ENCODE data around the gene OR4N5. TPM values are rescaled to one million over a fixed set of nuclear protein-coding genes. Genes with fewer than 3 reads are reported as not detected.

The OR4N5 gene
- total and polyA plus RNA-seq, 2 of the 8 experiments (the other 6 are each of a cell fraction or from before 2014, with no cell fraction given) = not detected

DNA sequence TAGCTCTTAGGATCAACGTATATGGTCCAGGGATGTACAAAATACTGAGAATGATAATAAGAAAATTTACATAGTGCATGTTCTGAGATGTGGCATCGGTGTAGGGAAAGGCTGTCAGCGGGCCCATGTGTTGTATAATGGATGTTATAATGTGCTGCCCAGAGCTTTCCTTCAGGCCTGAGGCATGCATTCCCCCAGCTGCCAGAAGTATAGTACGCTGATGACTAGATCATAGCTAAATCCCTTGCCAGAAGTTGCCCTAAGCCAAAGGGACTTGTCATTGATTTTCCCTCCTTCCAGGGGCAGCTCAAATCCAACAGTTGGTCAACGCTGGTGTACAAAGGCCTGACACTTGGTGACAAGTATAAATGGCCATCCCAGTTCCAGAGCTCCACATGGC, 45.6 kb downstream of the OR4N5 start:
- peaks cover 60 to 65% of the 10 kb centered on the region in 2 experiments for H3K9me3 ChIP-seq (ENCODE audit: insufficient read depth in 2 of 2, low read depth in 1 of 2, low read length in 1 of 2)
- H2AFZ ChIP-seq (ENCODE audit: low read length) = no peak overlapping the region
- H3K4me3 ChIP-seq (ENCODE audit: extremely low read depth in 1 of 4, insufficient read depth in 2 of 4, low read depth in 3 of 4, low read length in 4 of 4) = no peak overlapping the region
- H2BK120ac ChIP-seq (replicated peaks; ENCODE audit: low read depth, low read length) = no peak overlapping the region
- H2AK5ac ChIP-seq (ENCODE audit: low read depth, low read length) = no peak overlapping the region
- no peak overlapping the region for H4K91ac ChIP-seq (replicated peaks; ENCODE audit: insufficient read length, low read length)
- H3K9ac ChIP-seq (replicated peaks in 1 of 4; ENCODE audit: extremely low read depth in 1 of 4, low read depth in 3 of 4, low read length in 3 of 4) = no peak overlapping the region
- WGBS, 2 experiments (ENCODE audit: extremely low coverage in 1 of 2, insufficient coverage in 1 of 2, insufficient read length in 1 of 2, insufficient replicate concordance in 2 of 2, low coverage in 1 of 2, low lambda C conversion rate in 2 of 2, missing lambda C conversion rate in 1 of 2) = 58% methylated on average over 5 of the region's 5 CpGs; no CpG with 5 or more reads in 1 of the 2 experiments
- CTCF ChIA-PET (ENCODE audit: partially characterized antibody) = no interaction called here
- H4K5ac ChIP-seq (ENCODE audit: insufficient read length, low read depth, low read length) = no peak overlapping the region
- DNase-seq (ENCODE audit: low read depth in 1 of 2, low spot score in 2 of 2) (no peak), FAIRE-seq (no peak)
- H3K18ac ChIP-seq (ENCODE audit: extremely low read depth, low read length) = no peak overlapping the region
- no peaks in the 10 kb centered on the region for H3K27me3 ChIP-seq (replicated peaks in 1 of 4; ENCODE audit: control insufficient read depth in 3 of 4, extremely low read depth in 1 of 4, insufficient read depth in 3 of 4, low read length in 3 of 4)
- H3K4me2 ChIP-seq (ENCODE audit: insufficient read depth in 1 of 2, low read depth in 2 of 2, low read length in 2 of 2) = no peak overlapping the region
- H2BK20ac ChIP-seq (ENCODE audit: low read length) = no peak overlapping the region
- no peak overlapping the region for H3K27ac ChIP-seq (ENCODE audit: low read depth, low read length)
- no peak overlapping the region for H3K56ac ChIP-seq (replicated peaks; ENCODE audit: insufficient read length, low read depth, low read length)
- H3K4ac ChIP-seq (replicated peaks; ENCODE audit: insufficient read length, low read depth, low read length) = no peak overlapping the region
- POLR2A ChIA-PET (ENCODE audit: partially characterized antibody) = no interaction called here
- H3K36me3 ChIP-seq (ENCODE audit: control insufficient read depth in 2 of 4, insufficient read depth in 4 of 4, low read length in 3 of 4) = no peaks in the 10 kb centered on the region
- H3K23ac ChIP-seq (ENCODE audit: insufficient read length) = no peak overlapping the region
- H2BK12ac ChIP-seq (ENCODE audit: low read depth, low read length) = no peak overlapping the region
- H3K4me1 ChIP-seq (replicated peaks in 1 of 4; ENCODE audit: control insufficient read depth in 3 of 4, insufficient read depth in 4 of 4, low read length in 3 of 4) = no peaks in the 10 kb centered on the region
- no peak overlapping the region for H2BK15ac ChIP-seq (ENCODE audit: low read length)
- no peak overlapping the region for H2BK5ac ChIP-seq (ENCODE audit: low read depth, low read length)
- H4K20me1 ChIP-seq (replicated peaks in 1 of 2; ENCODE audit: control insufficient read depth in 1 of 2, insufficient read depth in 2 of 2, low read length in 2 of 2) = no peaks in the 10 kb centered on the region
- no peaks in the 10 kb centered on the region for H3K79me1 ChIP-seq (ENCODE audit: low read depth, low read length)
- no peaks in the 10 kb centered on the region for H3K79me2 ChIP-seq (ENCODE audit: control insufficient read depth in 1 of 2, insufficient read depth in 2 of 2, low read length in 2 of 2)
- no peak overlapping the region for H4K8ac ChIP-seq (ENCODE audit: extremely low read depth, insufficient read depth, low read length)
- H3K14ac ChIP-seq (ENCODE audit: insufficient read length) = no peak overlapping the region
- no peaks in the 10 kb centered on the region for H3K23me2 ChIP-seq (ENCODE audit: low read depth, low read length)
- TF ChIP-seq USF2 (IDR thresholded peaks at IDR 0.05; ENCODE audit: low read length) (no peak), FOSL1 (IDR thresholded peaks at IDR 0.05; ENCODE audit: insufficient read depth, low read depth, low read length) (no peak), RAD21 (IDR thresholded peaks at IDR 0.05 in 1 of 2, conservative IDR thresholded peaks at IDR 0.05 in 1 of 2; ENCODE audit: low read depth in 2 of 2, low read length in 2 of 2) (no peak), JUND (IDR thresholded peaks at IDR 0.05; ENCODE audit: low read length) (no peak), ATF3 (IDR thresholded peaks at IDR 0.05; ENCODE audit: insufficient read depth, low read depth, low read length) (no peak), EGR1 (IDR thresholded peaks at IDR 0.05; ENCODE audit: borderline replicate concordance, low read depth, low read length) (no peak), CHD1 (IDR thresholded peaks at IDR 0.05; ENCODE audit: low read depth, low read length) (no peak), PHF8 (conservative IDR thresholded peaks at IDR 0.05; ENCODE audit: low read depth, low read length) (no peak), MAFK (IDR thresholded peaks at IDR 0.05; ENCODE audit: low read depth, low read length) (no peak), CBX5 (IDR thresholded peaks at IDR 0.05; ENCODE audit: low read depth, low read length) (no peak), E2F6 (IDR thresholded peaks at IDR 0.05) (no peak), SP2 (IDR thresholded peaks at IDR 0.05; ENCODE audit: low read length) (no peak), POLR2AphosphoS5 (IDR thresholded peaks at IDR 0.05; ENCODE audit: low read depth, low read length) (no peak)
